Thymus (tissue), 11 donors: ENCODE measurements around the gene FAM227B. TPM values are rescaled to one million over a fixed set of nuclear protein-coding genes. Genes with fewer than 3 reads are reported as not detected.

ENCODE experiments used
- DNase-seq, 9 donors: peaks; one replicate each; pipeline ENCODE4 v3.0.0-alpha.2; 2013; ENCODE audit warnings: low spot score in 9 of 9, low read depth in 6 of 9, missing footprints in 1 of 9
- H3K27ac ChIP-seq, 2 donors: one replicate each; pipeline ENCODE4 v1.5.1; 2013; ENCODE audit warnings: control low read depth in 1 of 2, low read depth in 1 of 2, low read length in 1 of 2, mild to moderate bottlenecking in 1 of 2, moderate library complexity in 1 of 2
- H3K27me3 ChIP-seq, 2 donors: one replicate each; pipeline ENCODE4 v1.5.1; 2013; ENCODE audit warnings: low read length in 1 of 2; ENCODE audit not compliant: control insufficient read depth in 2 of 2, insufficient read depth in 1 of 2
- H3K36me3 ChIP-seq, 2 donors: one replicate each; pipeline ENCODE4 v1.5.1; 2013; ENCODE audit warnings: low read length in 1 of 2, mild to moderate bottlenecking in 1 of 2, moderate library complexity in 1 of 2; ENCODE audit not compliant: control insufficient read depth in 2 of 2, insufficient read depth in 2 of 2
- H3K4me1 ChIP-seq, 2 donors: one replicate each; pipeline ENCODE4 v1.5.1; 2013; ENCODE audit warnings: low read length in 2 of 2; ENCODE audit not compliant: control insufficient read depth in 2 of 2, insufficient read depth in 2 of 2
- H3K4me3 ChIP-seq, 2 donors: one replicate each; pipeline ENCODE4 v1.5.1; 2013; ENCODE audit warnings: low read length in 2 of 2, control low read depth in 1 of 2, mild to moderate bottlenecking in 1 of 2
- H3K9me3 ChIP-seq, 2 donors: one replicate each; pipeline ENCODE4 v1.5.1; 2013; ENCODE audit warnings: low read length in 1 of 2, mild to moderate bottlenecking in 1 of 2; ENCODE audit not compliant: control insufficient read depth in 2 of 2, insufficient read depth in 1 of 2
- WGBS: extraction: QIAGEN DNeasy Blood & Tissue Kit; methylation state at CpG from one replicate; pipeline ENCODE4 v1.1.7; 2013; 5-methylcytosine and 5-hydroxymethylcytosine counted together
- polyA plus RNA-seq: library from polyadenylated mRNA; stranded (reverse); fragments of 200-250 nt; gene quantifications from one replicate; pipeline ENCODE4 v1.2.3, GENCODE V29; 2013
- total RNA-seq: library from RNA; stranded (reverse); fragments of 120-200 nt; gene quantifications from one replicate; pipeline ENCODE4 v1.2.4, GENCODE V29; 2013
- donor health status: healthy.

The FAM227B gene
- total and polyA plus RNA-seq, 2 donors = 11.7 to 13.4 TPM

DNA sequence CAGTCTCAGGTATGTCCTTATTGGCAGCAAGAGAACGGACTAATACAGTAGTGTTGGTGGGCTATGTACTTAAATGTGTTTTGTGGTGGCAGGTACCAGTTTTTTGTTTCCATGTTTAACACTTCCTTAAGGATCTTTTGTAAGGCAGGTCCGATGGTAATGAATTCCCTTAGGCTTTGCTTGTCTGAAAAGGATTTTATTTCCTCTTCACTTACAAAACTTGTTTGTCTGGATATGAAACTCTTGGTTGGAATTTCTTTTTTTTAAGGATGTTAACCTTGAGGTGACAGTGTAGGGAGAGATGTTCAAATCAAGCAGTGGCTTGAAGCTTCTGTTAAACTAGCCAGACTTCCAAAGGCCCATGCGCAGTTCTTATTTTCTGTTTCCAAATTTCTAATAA lies 319.8 kb downstream of the FAM227B start:
- Histone ChIP-seq H3K4me1 (no peaks in the 10 kb centered on the region), H3K27me3 (no peaks in the 10 kb centered on the region), H3K27ac (no peak overlapping the region), H3K36me3 (peaks cover 3 to 6% of the 10 kb centered on the region in 2 donors), H3K9me3 (no peaks in the 10 kb centered on the region), H3K4me3 (no peak overlapping the region)
- WGBS = 96% methylated on average over 3 of the region's 3 CpGs
- DNase-seq = no peak

- 98% methylated on average over 1 of the region's 1 CpG for WGBS
- Histone ChIP-seq H3K4me3 (no peak overlapping the region), H3K27me3 (no peaks in the 10 kb centered on the region), H3K36me3 (peaks cover 3 to 7% of the 10 kb centered on the region in 2 donors), H3K4me1 (no peaks in the 10 kb centered on the region), H3K27ac (no peak overlapping the region), H3K9me3 (no peaks in the 10 kb centered on the region)
- DNase-seq = no peak
These were observed 323.0 kb downstream of the FAM227B start for GRCh38 chr15:49297584-49297983.

DNA sequence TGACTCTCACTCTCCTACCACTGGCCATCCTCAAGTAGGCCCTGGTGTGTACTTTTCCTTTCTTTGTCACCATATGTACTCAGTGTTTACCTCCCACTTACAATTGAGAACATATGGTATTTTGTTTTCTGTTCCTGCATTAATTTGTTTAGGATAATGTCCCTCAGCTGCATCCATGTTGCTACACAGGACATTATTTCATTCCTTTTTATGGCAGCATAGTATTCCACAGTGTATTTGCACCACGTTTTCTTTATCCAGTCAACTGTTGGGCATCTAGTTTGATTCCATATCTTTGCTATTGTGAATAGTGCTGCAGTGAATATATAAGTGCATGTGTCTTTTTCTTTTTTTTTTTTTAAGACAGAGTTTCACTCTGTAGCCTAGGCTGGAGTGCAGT lies 324.4 kb downstream of the FAM227B start:
- no peak for DNase-seq
- WGBS = 99% methylated on average over 1 of the region's 1 CpG
- peaks cover 3 to 14% of the 10 kb centered on the region in 2 donors for H3K36me3 ChIP-seq
- no peaks in the 10 kb centered on the region for H3K4me1 ChIP-seq
- no peaks in the 10 kb centered on the region for H3K27me3 ChIP-seq
- no peak overlapping the region for H3K27ac ChIP-seq
- H3K9me3 ChIP-seq = no peaks in the 10 kb centered on the region
- H3K4me3 ChIP-seq = no peak overlapping the region

- Histone ChIP-seq H3K27me3 (no peaks in the 10 kb centered on the region), H3K27ac (no peak overlapping the region), H3K36me3 (peaks cover 3 to 17% of the 10 kb centered on the region in 2 donors), H3K4me3 (no peak overlapping the region), H3K9me3 (no peaks in the 10 kb centered on the region), H3K4me1 (no peaks in the 10 kb centered on the region)
- no peak for DNase-seq
These were observed 326.7 kb downstream of the FAM227B start for GRCh38 chr15:49293941-49294340.

- no peaks in the 10 kb centered on the region for H3K4me1 ChIP-seq
- H3K36me3 ChIP-seq = peaks cover 3 to 20% of the 10 kb centered on the region in 2 donors
- no peaks in the 10 kb centered on the region for H3K9me3 ChIP-seq
- DNase-seq = no peak
- 96% methylated on average over 1 of the region's 1 CpG for WGBS
- no peak overlapping the region for H3K27ac ChIP-seq
- H3K4me3 ChIP-seq = no peak overlapping the region
- H3K27me3 ChIP-seq = no peaks in the 10 kb centered on the region
These were observed 330.4 kb downstream of the FAM227B start for GRCh38 chr15:49290191-49290590.

DNA sequence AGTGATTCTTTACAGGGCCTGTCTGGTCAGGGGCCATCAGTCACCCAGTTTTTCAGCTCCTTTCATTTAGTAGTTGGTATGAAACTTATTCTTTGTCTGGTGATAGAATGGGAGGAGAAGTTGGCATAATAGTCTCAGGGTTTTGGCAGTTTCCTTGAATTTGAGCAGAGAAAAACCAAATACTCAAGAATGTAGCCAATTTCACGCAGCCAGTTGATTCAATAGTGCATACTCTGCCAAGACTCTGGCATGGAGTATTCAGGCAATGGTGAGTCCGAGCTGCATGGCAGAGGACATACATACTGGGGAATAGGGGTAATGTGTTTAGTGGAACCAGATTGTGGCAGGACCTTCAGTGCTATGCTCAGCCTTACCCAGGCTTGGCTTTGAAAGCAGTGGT lies 332.2 kb downstream of the FAM227B start:
- WGBS = 95% methylated on average over 2 of the region's 2 CpGs
- Histone ChIP-seq H3K4me3 (no peak overlapping the region), H3K4me1 (no peaks in the 10 kb centered on the region), H3K27ac (no peak overlapping the region), H3K36me3 (peaks cover 8 to 29% of the 10 kb centered on the region in 2 donors), H3K9me3 (no peaks in the 10 kb centered on the region), H3K27me3 (no peaks in the 10 kb centered on the region)
- DNase-seq = no peak

DNA sequence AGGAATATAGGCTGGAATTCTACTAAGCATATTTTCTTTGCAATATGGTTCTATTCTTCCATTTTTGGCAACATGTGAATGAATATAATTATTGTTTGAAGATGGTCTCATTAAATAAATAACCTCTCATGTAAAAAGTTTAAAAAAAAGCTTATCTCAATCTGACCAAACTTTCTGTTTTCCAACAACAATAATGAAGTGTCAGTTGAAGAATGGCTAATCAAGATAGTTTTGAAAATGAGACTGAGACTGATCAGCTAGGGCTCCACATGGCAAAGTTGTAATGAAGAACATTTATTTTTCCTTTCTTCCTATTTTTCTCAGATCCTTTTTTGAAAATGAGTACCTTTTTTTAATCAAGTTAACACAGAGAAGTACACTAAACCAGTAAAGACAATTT lies 333.1 kb downstream of the FAM227B start:
- no peak overlapping the region for H3K27ac ChIP-seq
- DNase-seq = no peak
- no peaks in the 10 kb centered on the region for H3K9me3 ChIP-seq
- peaks cover 4 to 22% of the 10 kb centered on the region in 2 donors for H3K36me3 ChIP-seq
- H3K4me3 ChIP-seq = no peak overlapping the region
- no peaks in the 10 kb centered on the region for H3K4me1 ChIP-seq
- no peaks in the 10 kb centered on the region for H3K27me3 ChIP-seq

DNA sequence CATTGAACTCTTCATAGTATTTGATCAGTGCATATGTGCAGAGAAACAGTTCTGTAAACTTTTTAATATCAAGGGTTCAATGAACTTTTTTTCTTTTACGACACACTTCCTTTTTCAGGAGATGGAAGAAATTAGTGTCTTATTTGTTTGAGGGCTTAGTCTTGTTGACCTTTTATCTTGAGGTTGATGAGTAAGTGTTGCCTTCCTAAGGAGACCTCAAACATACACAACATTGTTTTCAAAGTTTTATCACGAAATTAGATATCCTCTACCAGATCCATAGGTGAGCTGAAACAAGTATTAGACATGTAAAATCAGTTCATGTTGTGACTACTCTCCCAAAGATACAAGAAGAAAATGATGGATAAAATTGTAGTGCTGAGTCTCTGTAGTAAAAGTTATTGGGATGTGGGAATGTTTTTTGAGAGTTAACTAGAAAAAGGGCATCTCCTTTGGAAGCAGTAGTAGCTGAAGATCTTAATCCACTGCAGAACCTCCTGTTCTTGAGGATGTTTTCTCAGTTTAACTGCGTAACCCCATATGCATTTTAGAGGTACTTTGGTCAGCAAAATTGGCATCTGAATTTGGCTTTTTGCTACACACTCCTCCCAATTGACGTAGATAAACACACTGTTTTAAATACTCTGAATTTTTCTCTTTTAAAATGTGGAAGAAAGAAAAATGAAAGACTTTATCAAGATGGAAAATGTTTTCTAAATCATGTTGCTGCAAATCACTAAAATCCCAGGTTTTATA lies 333.8 kb downstream of the FAM227B start:
- no peaks in the 10 kb centered on the region for H3K9me3 ChIP-seq
- H3K4me3 ChIP-seq = no peak overlapping the region
- peaks cover 4 to 18% of the 10 kb centered on the region in 2 donors for H3K36me3 ChIP-seq
- H3K27ac ChIP-seq = no peak overlapping the region
- no peaks in the 10 kb centered on the region for H3K27me3 ChIP-seq
- no peak for DNase-seq
- 97% methylated on average over 4 of the region's 4 CpGs for WGBS
- H3K4me1 ChIP-seq = no peaks in the 10 kb centered on the region

GRCh38 chr15:49282366-49282765 lies 338.3 kb downstream of the FAM227B start:
- H3K4me1 ChIP-seq = no peaks in the 10 kb centered on the region
- no peaks in the 10 kb centered on the region for H3K27me3 ChIP-seq
- H3K4me3 ChIP-seq = no peak overlapping the region
- no peak overlapping the region for H3K27ac ChIP-seq
- 98% methylated on average over 1 of the region's 1 CpG for WGBS
- H3K9me3 ChIP-seq = no peaks in the 10 kb centered on the region
- DNase-seq = no peak
- H3K36me3 ChIP-seq = peaks cover 4 to 13% of the 10 kb centered on the region in 2 donors
